HCT116 (cell line): ENCODE measurements around the gene RHBDD1.

Experiments used
- POLR2A ChIP-seq: IDR thresholded peaks from 2 replicates; pipeline ENCODE4 v1.7.0; 2011; ENCODE audit warnings: borderline replicate concordance; ENCODE audit not compliant: insufficient read depth, insufficient read length; ENCODE audit errors: extremely low read depth
- SRF ChIP-seq: IDR thresholded peaks from 2 replicates; pipeline ENCODE4 v1.6.1; 2012; ENCODE audit warnings: low read depth
- YY1 ChIP-seq: IDR thresholded peaks from 2 replicates; pipeline ENCODE4 v1.6.1; 2011; ENCODE audit warnings: low read length, low read depth, moderate library complexity, mild to moderate bottlenecking; ENCODE audit not compliant: insufficient replicate concordance; ENCODE audit errors: extremely low read depth
- ZFX ChIP-seq: fragments of 450-650 bp; IDR thresholded peaks from 2 replicates; pipeline ENCODE4 v1.6.1; 2017
- TF ChIP-seq, protein P1 (sequence below), 3 experiments: fragments of 200-600 bp in 1 of 3; sonication (generic) in 1 of 3; IDR thresholded peaks in 2 of 3; conservative IDR thresholded peaks in 1 of 3; 2 replicates each; pipeline ENCODE4 v1.5.1; 2012 to 2017; ENCODE audit warnings: low read depth in 2 of 3, low read length in 2 of 3, antibody characterized with exemption in 1 of 3, borderline replicate concordance in 1 of 3, control low read depth in 1 of 3, mild to moderate bottlenecking in 1 of 3, mixed read lengths in 1 of 3, mixed run types in 1 of 3, moderate library complexity in 1 of 3; ENCODE audit not compliant: insufficient read depth in 1 of 3

DNA sequence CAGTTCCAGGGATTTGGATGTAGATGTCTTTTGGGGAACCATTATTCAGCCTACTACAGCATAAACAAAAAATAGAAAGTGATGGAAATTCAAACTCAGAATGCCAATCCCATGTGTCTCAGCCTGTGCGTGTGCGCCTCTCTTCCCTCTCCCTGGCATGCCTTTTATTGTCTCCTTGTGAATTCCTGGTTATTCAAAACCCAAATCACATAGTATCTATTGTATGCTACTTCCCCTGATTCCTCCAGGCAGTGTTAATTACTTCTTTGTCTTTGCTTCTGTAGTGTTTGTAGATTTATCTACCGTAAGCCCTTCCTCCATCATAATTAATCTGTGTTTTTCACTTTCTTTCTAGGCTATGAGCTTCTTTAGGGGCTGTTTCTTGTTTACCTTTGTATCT is 38.9 kb downstream of the RHBDD1 start:
- TF ChIP-seq, protein P1, sequence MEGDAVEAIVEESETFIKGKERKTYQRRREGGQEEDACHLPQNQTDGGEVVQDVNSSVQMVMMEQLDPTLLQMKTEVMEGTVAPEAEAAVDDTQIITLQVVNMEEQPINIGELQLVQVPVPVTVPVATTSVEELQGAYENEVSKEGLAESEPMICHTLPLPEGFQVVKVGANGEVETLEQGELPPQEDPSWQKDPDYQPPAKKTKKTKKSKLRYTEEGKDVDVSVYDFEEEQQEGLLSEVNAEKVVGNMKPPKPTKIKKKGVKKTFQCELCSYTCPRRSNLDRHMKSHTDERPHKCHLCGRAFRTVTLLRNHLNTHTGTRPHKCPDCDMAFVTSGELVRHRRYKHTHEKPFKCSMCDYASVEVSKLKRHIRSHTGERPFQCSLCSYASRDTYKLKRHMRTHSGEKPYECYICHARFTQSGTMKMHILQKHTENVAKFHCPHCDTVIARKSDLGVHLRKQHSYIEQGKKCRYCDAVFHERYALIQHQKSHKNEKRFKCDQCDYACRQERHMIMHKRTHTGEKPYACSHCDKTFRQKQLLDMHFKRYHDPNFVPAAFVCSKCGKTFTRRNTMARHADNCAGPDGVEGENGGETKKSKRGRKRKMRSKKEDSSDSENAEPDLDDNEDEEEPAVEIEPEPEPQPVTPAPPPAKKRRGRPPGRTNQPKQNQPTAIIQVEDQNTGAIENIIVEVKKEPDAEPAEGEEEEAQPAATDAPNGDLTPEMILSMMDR (IDR thresholded peaks at IDR 0.05 in 2 of 3, conservative IDR thresholded peaks at IDR 0.05 in 1 of 3; ENCODE audit: borderline replicate concordance in 1 of 3, insufficient read depth in 1 of 3, low read depth in 2 of 3, low read length in 2 of 3) = no peak
- no peak for TF ChIP-seq YY1
- no peak for TF ChIP-seq SRF
- no peak for TF ChIP-seq ZFX
- TF ChIP-seq POLR2A = no peak
